HG02571 (cell line): ENCODE measurements around the gene S100A10.
A peak's percentile ranks its signal among the peaks of the same experiment; 100 is the strongest.

Source experiments
- ATAC-seq: cut with Tn5 transposase; IDR thresholded peaks from one replicate; pipeline ENCODE4 v1.9.1; 2021; ENCODE audit warnings: mild to moderate bottlenecking, moderate library complexity; ENCODE audit not compliant: unreplicated experiment

S100A10 gene

GRCh38 chr1:151993734-151994496 lies at the start of gene S100A10:
Gene S100A10 (minus strand): TSS chr1:151993859. CDS start chr1:151986230, 7,629 bp downstream.
- ATAC-seq, result no peak

GRCh38 chr1:152042030-152042429 lies 48.4 kb upstream of the S100A10 start:
- ATAC-seq, result no peak

GRCh38 chr1:152039886-152040285 lies 46.2 kb upstream of the S100A10 start:
- ATAC-seq, result no peak

DNA sequence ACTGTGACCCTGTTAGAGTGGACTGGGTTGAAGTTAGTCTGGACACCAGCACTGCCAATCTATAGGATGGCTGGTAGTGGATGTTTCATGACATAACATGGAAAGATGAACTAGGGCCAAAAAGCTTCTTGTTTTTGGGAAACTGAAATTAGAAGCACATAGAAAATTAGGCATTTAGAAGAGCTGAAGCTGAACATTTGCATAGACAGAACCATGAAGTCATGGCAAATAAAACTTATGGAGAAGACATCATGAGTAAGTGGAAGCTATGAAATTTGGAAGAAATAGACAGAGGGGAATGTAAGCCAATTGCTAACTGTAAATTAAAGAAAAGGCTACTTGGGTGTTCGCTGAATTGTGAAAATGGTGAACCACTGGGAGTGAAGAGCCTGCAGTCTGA lies 45.8 kb upstream of the S100A10 start:
- no peak for ATAC-seq

DNA sequence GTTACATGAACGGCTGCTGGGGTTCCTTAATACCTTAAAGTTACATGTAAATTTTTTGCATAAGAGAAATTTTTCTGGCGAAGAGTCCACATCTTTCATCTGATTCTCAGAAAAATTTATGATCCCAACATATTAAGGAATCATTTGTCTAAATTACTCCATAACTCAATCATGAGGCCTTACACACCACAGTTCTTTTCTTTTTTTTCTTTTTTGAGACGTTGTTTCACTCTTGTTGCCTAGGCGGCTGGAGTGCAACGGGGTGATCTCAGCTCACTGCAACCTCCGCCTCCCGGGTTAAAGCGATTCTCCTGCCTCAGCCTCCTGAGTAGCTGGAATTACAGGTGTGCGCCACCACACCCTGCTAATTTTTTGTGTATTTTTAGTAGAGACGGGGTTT lies 45.2 kb upstream of the S100A10 start:
- ATAC-seq, result no peak

DNA sequence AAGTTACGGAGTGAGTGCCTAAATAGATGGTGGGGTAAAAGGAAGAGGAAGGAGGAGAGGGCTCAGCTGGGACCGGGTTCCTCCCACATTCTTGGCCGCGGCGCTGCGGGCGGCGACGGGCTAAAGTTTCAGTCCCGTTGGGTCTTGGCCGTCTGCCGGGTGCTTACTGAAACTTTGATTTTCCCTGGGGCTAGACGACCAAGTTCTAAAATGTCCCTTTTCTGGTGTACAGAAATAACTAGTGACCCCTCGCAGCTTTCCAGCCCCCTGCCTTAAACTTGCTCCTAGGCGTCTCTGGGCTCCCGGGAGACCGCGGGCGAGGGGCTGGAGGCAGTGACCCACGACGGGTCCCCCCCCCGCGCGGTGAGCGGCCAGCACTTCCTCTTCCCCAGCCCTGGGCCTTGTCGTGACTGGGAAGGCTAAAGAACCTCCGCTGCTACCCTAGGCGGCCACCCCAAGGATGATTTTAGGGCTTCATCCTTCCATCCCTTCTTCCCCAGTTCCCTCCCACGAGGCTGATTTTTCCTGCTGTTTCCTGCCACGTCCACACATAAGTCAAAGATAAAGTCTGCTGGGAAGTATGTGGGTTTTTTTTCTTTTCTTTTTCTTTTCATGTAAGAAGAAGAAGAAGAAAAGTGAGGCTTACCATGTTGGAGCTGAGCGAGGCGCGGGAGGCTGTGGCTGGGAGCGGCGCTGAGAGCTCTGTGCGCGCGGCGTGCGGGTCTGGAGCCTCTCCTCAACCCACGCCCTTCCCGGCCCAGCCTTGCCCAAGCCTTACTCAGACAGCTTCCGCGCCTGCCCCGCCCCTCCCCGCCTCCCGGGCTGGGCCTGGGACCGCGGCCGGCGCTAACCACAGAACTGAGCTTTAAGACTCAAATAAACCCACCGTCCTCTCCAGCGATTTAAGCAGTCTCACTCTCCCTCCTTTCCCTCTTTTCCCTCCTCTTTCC lies 42.9 kb upstream of the S100A10 start, which contains the start of gene S100A11:
S100A11 (minus strand) TSS at position 738 of the 950 bp plus-strand sequence; CDS start at position 649, 89 bp downstream.
- ATAC-seq, result peak; percentile 43

DNA sequence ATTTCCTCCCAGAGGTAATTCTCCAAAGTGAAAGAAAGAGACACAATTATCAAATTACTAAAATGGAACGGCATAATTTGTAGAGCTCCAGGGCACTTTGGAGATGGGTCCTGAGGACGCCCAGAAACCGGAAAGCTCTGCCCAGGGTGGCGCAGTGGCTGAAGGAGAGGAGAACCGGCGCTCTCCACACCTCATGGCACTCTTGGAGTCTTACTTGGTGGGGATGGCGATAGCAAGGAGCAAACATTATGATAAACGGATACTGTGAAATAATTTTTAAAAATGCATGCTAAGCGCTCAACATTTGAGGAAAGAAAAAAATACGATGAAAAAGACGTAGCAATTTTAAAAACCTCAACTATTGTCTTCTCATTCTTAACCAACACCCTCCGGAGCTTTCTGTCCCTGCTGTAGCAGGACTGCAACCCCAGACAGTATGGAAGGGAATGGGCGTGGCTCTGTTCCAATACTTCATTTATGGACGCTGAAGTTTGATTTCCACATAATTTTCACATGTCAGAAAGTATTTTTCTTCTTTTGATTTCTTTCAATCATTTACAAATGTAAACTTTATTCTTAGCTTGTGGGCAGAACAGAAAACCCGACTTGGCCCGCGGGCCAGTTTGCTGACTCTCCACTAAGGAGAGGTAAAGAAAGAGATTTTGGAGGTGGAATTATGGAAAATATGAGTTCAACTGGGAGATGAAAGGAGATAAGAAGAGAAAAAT lies 42.0 kb upstream of the S100A10 start:
- ATAC-seq, result no peak

GRCh38 chr1:152034654-152035538 lies 41.2 kb upstream of the S100A10 start:
- no peak for ATAC-seq

- no peak for ATAC-seq
Observed at GRCh38 chr1:152034324-152034653, 40.6 kb upstream of the S100A10 start.

DNA sequence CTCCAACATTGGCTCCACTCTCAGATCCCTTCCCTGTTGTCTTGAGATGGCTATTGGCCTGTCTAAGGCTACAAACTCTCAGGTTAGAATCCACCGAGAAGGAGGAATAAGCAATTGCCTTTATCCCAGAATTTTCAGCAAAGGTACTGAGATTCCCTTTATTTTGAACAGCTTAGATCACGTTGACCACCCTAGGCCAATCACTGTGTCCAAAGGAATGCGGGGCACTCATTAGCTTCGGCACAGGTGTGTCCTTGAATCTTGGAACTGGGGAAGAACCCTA lies 36.2 kb upstream of the S100A10 start:
- ATAC-seq, result no peak

DNA sequence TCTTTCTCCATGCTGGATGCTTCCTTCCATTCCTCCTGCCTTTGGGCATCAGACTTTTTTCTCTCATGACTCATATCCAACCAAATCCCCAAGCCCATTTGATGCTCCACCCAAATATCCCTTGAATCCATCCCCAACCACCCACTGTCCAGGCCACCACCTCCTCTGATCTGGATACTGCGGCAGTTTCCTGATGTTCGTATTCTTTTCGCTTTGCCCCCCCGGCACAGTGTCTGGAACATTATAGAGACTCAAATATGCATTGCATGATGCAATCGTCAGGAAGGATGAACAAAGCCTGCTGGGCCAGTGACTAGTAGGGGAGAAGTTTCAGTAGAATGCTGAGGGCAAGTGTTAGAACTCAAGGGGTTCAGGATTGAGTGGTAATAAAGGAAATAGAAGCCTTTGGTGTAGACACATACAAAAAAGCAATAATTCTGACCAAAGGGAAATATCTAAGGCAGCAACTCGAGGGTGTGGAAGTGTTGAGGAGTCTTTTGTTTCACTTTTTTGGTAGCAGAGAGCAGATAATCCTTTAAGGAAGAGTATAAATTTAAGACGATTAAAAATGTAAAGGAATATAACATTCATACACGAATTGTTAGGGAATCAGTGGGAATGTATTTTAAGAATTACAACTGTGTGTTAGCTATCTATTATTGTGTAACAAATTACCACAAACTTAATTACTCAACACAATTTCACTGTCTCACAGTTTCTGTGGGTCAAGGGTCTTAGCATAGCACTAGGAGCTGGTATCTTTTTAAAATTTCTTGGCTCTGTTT lies 35.7 kb upstream of the S100A10 start:
- no peak for ATAC-seq

- no peak for ATAC-seq
Observed at GRCh38 chr1:152026895-152027294, 33.2 kb upstream of the S100A10 start.

- no peak for ATAC-seq
Observed at GRCh38 chr1:152024223-152024622, 30.6 kb upstream of the S100A10 start.

GRCh38 chr1:152023221-152023620 lies 29.6 kb upstream of the S100A10 start:
- no peak for ATAC-seq

- no peak for ATAC-seq
Observed at GRCh38 chr1:152022474-152022873, 28.8 kb upstream of the S100A10 start.

- no peak for ATAC-seq
Observed at GRCh38 chr1:152021569-152021968, 27.9 kb upstream of the S100A10 start.

DNA sequence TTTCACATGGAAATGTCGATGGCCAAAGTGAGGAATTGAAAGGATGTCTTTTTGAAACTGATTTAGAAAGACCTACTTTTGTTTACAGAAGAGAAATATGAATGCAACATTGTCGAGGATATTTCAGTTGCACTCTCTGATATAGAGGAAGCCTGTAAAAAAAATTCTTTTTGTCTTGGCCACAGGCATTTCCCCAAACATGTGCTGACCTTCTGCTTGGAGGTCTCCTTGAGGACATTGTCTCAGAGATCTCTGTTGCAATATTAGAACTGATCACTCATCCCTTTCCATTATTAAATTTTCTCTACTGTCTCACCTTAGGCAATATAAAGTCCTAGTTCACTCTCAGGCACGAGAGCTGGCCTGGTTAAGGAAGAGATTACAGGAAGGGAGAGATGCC lies 27.2 kb upstream of the S100A10 start:
- ATAC-seq, result no peak

- ATAC-seq, result no peak
Observed at GRCh38 chr1:152018537-152018936, 24.9 kb upstream of the S100A10 start.

- ATAC-seq, result no peak
Observed at GRCh38 chr1:152015766-152016165, 22.1 kb upstream of the S100A10 start.

DNA sequence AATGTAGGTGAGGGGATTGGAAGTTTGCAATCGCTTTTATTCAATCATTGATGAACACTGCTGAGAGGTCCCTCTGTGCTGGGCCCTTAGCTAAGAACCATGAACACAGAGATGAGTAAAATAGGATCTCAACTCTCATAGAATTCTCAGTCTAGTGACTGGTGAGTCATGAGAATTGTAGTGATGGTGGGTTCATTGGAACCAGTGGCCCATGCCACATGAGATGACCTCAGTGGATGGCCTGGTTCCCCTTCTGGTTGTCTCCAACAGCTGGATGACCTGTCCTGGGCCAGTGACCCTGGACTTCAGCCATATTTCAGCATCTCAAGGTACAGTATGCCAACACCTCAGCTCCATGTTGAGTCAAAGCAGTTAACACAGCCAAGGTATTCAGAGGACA lies 21.3 kb upstream of the S100A10 start:
- no peak for ATAC-seq
